HG03103 (cell line): ENCODE measurements around the gene B3GALT4.
A peak's percentile ranks its signal among the peaks of the same experiment; 100 is the strongest.

Experiments
- ATAC-seq: cut with Tn5 transposase; IDR thresholded peaks from one replicate; pipeline ENCODE4 v1.9.1; 2021; ENCODE audit warnings: low read depth; ENCODE audit not compliant: unreplicated experiment

The B3GALT4 gene

DNA sequence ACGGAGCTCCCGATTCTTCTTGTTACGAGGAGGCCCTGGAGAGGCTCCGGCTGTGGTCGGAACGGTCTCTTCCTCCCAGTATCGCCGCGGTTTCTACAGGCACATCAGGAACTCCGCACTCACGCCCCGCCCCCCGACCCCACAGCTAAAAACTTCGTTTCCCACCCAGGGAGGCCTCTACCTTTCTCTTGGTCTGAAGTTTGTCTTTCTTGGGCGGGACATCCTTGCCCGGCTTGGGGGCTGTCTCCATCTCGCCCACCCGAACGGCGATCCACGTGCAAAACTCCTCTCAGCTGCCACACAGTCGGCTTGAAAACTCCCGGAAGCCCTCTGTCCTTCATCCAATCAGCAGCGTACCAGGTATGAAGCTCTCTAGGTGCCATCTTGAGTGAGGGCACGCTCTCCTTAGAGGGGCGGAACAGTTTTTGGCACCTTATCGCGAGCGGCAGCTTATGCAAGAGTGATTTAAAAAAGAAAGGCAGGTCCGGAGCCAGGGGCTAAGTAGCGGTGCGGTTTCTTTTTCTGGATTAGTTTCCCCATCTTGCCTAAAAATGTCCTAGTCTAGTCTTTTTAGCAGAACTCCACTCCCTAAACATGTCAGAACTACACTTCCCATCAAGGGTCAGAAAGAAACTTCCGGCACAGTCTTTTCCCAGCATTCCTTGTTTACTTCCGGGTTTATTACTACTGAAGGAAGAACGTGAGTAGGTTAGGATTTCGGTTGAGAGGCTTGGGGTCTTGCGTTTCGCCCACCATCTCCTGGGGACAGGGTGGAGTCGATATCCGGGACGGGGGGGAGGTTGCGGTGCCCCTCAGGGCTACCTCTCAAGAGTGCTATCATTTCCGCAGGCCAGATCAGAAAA lies 12.2 kb downstream of the B3GALT4 start, which contains the start of the genes PFDN6 and WDR46:
Gene PFDN6 (plus strand): TSS at position 681 of the 863 bp plus-strand sequence. CDS start 256 bp downstream, outside the sequence.
Gene WDR46 (minus strand): TSS at position 319 of the 863 bp plus-strand sequence. CDS start 69 bp downstream, at position 250.
- peak; percentile 59 for ATAC-seq

DNA sequence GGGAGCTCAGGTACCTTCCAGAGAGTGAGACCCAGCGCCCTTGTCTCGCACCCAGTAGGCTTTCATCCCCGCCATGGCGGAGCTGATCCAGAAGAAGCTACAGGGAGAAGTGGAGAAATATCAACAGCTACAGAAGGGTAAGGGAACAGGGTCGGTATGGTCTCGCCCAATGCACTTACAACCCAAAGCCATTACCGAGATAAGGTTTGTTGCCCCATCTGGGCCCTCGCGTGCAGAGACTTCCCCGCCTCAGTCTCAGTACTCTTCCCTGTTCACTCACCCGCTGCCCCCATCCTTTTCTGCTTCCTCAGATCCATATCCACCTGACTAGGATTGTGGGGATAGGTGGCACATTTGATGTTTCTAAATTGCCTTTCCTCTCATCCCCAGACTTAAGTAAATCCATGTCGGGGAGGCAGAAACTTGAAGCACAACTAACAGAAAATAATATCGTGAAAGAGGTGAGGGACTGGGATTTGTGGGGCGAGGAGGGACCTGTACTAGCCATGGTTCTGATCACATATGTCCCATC lies 12.9 kb downstream of the B3GALT4 start:
- ATAC-seq: no peak

DNA sequence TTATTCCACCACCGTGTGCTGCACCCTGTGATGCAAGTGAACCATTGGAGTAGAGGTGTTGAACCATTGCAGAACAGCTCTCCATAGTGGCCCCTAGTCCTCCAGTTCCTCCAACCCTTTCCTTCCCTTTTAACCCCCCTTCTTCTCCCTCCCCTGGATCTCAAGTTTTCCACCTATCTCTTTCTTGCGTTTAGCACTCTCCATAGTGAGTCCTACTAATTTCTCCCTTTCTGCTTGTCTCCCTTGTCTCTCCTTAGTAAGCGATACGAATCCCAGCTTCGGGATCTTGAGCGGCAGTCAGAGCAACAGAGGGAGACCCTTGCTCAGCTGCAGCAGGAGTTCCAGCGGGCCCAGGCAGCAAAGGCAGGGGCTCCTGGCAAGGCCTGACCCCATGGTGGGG lies 13.5 kb downstream of the B3GALT4 start:
- ATAC-seq: no peak

DNA sequence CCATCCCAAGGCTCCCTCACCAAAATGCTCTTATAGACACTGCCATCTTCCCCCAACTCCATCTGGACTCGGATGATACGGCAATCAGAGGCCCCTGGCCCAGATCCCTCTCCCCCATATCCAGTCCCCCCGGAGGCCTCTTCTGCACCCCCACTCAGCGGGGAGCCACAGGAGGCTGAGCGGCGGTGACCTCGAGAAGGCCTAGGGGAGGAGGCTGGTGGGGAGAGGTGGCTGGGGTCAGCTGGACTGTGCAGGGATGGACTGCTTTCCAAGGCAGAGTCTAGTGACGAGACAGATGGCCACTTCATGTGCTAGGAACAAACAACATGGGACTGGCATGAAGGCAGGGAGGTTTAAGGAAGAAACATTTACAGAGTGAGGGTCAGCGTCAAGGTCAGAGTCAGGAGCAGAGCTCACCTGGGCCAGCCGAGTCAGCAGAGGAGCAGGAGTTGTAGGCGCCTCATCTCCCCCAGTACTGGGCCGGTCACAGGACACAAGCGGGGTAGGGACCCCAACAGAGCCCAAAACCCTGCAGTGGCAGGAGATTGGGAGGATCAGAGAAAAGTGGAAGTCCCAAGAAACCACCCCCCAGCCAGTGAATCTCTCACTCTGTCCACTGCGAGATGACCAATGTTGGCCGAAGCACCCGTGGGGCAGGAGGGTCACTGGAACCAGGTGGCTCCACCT lies 16.2 kb downstream of the B3GALT4 start:
- no peak for ATAC-seq

DNA sequence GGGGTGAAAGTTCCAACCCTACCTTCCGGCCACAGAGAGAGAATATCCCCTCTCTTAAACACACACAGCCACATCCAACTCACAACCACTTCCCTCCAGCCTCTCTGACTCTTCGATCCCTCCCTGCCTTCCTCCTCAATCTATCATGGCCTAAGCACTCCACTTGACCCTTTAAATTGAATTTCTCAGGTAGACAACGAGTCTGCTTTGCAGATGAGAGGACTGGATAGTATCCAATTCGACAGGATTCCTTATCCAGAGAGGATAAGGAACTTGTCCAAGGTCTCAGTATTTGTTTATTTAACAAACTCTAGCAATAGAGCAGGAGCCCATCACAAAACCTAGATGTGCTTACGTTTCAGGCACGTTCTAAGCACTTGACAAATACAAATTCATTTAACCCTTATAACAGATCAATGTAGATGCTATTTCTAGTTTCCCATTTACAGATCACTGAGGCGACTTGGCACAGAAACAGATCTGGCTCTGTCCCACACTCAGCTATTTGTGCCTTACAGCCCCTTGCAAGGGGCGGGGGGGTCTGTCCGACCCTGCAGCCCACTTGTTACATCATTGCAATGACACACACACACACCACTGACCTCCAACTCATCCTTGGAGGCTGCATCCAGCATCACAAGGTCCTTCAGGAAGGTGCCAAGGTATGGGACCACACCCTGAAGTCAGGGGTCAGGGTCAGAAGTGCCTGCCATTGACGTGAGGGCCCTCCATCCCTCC lies 17.3 kb downstream of the B3GALT4 start:
- no peak for ATAC-seq

DNA sequence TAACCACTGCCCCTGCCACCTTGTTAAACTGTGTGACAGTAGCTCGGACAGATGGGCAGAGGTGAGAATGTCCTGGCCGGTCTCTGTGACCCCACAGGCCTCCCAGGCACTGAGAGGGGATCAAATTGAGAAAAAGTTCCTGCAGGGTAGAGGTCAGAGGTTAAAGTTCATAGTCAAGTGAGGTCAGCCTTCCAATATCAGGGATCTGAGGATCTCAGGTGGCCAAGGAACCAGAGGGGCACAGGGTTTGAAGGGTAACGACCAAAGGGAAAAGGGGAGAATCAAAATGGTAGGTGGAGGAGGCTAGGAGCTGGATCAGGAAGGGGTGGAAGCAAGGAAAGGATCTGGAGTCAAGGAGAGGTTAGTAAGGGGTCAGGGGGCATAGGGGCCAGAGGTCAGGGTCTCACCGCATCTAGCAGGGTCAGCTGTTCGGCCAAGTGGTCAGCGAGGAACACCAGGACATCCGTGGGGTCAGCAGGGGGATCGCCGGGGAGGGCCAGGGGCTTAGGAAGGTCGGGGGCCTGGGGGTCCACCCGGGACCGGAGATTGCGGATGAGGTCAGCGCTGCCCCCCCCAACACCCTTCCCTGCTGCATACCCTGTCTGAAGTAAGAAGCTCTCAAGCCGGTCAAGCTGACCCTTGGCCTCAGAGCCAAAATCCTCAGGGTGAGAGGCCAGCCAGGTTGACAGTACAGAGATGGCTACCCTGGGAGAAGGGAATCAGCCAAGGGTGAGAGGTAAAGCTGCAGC lies 18.9 kb downstream of the B3GALT4 start:
- ATAC-seq: no peak

DNA sequence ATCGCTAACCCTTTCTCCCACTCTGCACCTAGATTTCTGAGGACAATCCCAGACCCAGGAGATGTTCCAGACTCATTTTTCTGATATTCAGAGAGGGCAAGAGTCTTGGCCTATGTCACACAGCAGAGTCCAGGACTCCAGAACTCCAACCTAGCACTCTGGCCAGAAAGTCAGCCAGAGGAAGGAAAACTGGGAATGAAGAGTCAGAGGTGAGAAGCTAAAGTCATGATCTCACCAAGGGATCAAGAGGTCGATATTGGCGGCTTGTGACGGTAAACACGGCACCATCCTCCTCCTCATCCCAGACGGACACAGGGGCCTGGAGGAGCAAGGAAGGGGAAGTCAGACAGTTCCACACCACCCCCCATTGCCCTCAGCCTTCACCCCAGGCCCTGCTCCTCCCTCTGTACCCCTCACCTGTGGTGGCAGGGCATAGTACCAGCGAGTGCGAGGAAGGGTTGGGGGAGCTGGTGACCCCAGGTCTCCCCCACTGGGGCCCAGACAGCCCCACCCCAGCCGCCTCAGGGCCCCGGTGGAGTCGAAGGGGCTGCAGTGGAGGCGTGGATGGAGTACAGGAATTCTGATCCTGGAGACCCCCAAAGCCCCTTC lies 20.0 kb downstream of the B3GALT4 start:
- ATAC-seq: no peak

DNA sequence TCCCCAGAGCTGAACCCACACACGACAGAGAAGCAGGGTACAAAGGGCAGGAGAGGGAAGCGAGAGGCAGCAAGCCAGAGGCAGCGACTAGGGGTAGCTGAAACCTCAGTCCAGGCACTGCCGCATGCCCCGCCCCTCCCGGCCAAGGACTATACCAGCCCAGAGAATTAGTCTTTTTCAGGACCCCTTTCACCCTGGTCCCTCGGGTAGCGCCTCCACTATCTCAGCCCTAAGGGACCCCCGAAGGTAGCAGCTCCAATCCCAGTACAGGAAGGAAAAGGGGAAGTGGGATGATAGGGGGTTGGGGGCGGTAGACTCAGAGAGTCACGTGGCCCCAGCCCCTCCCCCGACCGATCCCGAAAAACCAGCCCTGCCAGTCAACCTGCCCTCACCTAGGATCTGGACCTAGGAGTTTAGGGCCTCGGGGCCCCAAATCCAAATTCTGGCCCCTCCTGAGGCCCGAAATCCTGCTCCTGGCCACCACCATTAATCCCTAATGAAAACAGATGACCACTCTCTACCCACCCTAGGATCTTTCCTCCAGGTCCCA lies 20.6 kb downstream of the B3GALT4 start:
- ATAC-seq: no peak

DNA sequence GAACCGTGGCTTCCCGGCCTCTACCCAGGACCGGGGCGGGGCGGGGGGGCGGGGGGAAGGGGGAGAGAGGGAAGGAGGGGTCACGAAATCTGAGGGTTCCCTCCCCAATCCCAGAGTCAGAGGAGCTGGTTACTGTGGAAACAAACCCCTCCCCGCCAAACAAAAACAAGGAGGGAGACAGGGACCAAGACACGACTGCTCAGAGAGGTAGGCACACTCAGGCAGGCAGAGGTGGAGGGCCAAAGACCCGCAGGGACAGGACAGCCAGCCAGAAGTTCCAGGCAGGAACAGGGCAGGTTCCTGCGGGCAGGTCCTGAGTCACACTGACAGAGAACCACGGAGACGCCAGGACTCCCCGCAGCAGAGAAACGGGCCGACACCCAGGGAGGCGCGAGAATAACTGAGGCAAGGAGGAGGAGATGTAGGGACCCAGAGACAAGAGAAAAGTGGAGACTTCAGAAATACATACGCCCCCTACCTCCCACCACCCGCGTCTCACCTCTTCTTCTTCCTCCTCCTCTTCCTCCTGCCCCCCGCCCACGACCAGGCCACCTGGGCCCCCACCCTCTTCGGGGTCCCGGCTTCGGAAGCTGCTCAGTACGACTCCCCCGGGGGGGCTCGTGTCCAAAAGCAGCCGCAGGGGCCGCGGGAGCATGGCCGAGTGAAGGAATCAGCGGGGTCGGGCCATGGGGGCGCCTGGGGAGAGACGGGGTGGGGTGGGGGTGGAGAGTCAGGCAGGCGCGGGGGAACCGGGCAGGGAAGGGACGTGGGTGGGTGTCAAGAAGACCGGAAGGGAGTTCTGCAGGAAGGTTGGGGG lies 21.2 kb downstream of the B3GALT4 start:
- no peak for ATAC-seq

DNA sequence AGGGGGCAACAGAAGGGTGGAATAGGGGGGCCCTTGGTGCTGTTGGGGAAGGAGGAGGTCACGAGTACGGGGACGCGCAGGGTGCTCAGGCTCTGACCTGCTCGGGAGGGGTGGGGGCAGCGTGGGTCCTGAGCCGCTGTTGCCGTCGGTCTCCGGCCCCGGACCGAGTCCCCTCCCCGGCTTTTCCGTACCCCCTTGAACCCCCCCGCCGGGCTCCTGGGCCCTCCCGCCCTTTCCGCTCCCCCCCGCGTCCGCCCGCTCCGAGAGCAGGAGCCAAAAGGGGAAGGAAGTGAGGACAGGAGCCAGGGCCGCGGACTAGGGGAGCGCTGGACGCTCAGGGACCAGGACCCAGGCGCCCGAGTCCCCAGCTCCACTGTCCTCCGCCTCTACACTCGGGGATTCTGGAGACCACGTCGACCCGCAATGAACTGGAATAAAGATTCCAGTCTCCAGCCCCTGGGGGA lies 21.9 kb downstream of the B3GALT4 start, which contains the start of gene RGL2:
Gene RGL2 (minus strand): TSS at position 170 of the 464 bp plus-strand sequence. CDS start 332 bp downstream, outside the sequence.
- no peak for ATAC-seq

DNA sequence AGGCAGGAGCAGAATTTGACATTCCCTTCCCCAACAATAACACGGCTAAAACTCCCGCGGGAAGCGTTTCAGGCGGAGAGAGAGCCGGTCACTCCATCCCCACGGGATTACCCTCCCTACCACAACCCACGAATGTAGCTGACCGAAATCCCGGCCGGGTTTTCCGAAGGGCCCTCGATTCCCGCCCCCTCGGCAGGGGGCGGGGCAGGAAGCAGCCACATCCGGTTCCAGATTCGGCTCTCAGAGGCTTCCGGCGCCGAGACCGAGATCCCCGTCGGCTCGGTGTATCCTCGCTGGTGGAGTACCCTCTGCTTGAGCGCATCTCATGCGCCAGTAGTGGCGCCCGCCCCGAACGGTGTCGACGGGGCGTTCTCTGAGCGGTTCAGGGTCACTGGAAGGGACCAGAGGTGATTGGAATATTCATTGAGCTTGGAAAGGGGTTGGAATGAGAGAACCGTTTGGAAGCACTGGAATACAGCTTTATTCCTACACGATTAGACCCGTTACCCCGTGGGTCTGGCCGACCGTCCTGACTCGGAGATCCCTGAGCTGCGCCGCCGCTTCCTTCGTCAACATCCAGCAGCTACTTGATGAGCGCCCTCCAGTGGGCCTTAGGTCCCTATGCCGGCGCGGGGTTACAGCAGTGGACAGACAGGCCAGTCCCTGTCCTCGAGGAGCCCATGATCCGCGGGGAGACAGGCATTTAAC lies 22.5 kb downstream of the B3GALT4 start:
- ATAC-seq: peak; percentile 75

DNA sequence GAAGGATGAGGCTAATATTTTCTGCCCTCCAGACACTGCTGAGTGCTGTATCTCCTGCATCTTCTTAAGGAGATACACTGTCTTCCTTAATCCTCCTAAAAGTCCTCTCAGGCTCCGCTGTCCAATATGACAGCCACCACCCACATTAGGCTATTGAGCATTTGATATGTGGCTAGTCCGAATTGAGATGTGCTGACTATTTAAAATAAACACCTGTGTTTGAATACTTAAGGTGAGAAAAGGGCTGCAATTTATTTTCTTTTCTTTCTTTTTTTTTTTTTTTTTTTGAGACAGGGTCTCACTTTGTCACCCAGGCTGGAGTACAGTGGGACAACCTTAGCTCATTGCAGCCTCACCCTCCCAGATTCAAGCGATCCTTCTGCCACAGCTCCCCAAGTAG lies 25.0 kb downstream of the B3GALT4 start:
- no peak for ATAC-seq

DNA sequence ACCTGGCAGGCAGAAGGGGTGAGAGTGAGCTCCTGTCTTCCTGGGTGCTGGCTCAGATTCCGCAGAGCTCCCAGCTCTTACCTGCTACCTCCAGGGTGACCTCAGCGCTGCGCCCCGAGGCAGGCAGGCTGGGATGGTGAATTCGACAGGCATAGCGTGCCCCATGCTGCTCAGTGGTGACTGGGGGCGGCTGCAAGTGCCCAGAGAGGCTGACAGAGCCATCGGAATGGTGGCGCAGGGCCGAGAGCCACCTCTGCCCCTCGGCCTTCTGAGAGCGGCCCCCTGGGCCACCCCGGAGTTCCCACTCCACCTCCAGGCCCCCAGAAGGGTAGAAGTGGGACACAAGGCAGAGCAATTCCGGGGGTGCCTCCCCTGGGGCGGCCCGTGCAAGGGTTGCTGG lies 27.3 kb downstream of the B3GALT4 start:
- ATAC-seq: no peak

DNA sequence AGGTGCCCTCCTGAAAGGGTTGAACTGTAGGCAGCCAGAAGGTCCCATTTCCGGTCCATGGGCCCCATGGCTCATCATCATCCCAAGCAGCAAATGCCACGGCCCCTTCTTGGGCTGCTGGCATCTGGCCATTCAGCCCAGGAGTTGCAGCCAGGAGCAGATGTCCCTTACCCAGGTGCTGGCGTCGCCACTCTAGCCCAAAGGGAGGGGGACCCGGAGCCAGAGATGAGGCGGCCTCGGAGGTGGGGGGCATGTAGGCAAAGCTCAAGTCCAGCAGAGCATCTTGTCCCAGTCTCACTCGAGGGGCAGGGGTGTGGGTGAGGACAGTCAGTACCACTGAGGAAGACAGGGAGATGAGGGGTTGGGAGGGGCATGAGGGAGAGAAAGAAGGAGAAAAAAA lies 28.1 kb downstream of the B3GALT4 start:
- no peak for ATAC-seq

DNA sequence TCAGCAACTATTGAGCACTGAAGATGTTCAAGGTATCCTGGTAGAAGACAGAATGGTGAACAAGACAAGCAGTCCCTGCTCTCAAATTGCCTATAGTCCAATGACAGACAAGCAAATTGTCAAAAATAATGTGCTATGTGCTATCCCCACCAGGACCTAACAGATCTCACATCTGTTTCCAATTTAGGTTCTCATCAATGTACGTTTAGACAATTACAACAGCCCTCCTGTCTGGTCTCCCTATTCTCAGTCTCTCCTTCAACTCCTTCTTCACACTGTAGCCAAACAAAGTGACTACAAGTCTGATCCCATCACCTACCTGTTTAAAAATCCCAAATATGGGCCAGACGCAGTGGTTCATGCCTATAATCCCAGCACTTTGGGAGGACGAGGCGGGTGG lies 29.4 kb downstream of the B3GALT4 start:
- no peak for ATAC-seq

DNA sequence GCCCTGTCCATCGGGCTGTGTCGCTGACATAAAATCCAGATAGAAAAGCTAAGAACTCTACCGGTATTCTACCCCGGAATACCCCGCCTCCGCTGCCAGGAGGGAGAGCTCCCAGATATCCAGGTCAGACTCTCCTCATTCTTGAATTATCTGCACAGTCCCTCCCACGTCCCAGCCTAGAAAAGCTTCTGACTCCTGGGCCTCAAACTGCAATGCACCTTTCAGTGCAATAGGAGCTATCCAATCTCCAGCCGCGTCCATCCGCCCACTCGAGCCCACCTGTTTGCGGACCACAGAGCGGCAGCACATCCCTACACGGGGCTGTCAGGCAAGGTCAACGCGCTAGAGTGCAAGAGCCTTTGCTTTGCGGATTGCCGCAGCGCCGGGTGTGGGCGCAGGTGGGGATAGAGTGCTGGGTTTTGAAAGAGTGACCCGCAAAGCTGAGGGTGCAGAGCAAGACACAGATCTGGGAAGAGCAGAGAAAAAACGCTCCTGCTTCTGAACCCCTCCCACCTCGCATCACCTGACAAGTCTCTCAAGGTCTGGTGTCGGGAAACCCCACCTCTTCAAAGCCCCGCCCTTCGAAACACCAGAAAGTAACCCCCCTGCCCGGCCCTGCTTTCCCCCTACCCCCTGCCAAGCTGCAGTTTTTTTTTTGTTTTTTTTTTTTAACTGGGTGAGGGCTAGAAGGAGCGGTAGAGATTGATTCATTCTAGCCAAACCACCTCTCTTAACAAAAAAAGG lies 35.6 kb downstream of the B3GALT4 start:
- no peak for ATAC-seq

DNA sequence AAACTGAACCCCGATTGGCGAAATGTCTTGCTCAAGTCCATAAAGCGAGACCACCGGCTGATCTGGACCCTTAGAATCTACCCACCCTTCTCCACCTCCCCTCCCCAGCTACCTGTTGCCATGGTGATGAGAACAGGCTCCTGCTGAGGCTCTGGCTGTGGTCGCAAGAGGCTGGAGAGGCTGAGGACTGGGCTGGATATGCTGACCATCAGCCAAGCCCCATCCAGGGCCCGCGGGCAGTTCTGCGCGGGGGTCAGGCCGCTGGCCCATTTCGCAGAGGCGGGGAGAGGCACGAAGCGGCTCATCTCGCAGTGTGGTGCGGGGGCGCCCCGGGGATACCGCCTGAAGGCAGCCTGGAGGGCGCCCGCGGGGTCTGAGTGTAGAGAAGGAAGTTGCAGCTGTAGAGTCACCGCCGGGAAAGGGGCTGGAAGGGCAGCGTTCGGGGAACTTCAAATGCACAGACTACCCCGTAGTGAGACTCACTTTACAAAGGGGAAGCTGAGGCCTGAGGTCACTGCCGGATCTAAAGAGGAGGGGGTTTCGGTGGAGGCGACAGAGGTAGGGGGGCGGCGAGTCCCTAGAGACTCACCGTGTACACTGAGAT lies 36.3 kb downstream of the B3GALT4 start:
- ATAC-seq: no peak
